GM19468 (cell line): Measurements from ENCODE around the gene ESRP2.

ENCODE experiments used
- ATAC-seq: cut with Tn5 transposase; IDR thresholded peaks from one replicate; pipeline ENCODE4 v1.9.1; 2021; ENCODE audit warnings: mild to moderate bottlenecking, moderate library complexity, moderate number of reproducible peaks; ENCODE audit not compliant: unreplicated experiment; ENCODE audit errors: extremely low read depth

Gene ESRP2

GRCh38 chr16:68227183-68227793 is 8.6 kb downstream of the ESRP2 start:
- no peak for ATAC-seq

- no peak for ATAC-seq
These were observed 9.8 kb downstream of the ESRP2 start for GRCh38 chr16:68226116-68226515.

GRCh38 chr16:68223072-68223471 is 12.9 kb downstream of the ESRP2 start:
- no peak for ATAC-seq

- no peak for ATAC-seq
These were observed 16.1 kb downstream of the ESRP2 start for GRCh38 chr16:68219725-68220351.

- ATAC-seq, result no peak
These were observed 18.4 kb downstream of the ESRP2 start for GRCh38 chr16:68217506-68217905.

- no peak for ATAC-seq
These were observed 19.7 kb downstream of the ESRP2 start for GRCh38 chr16:68216240-68216639.

GRCh38 chr16:68215302-68215701 is 20.6 kb downstream of the ESRP2 start:
- ATAC-seq, result no peak

- no peak for ATAC-seq
These were observed 21.2 kb downstream of the ESRP2 start for GRCh38 chr16:68214726-68215125.

GRCh38 chr16:68206245-68206644 is 29.7 kb downstream of the ESRP2 start:
- no peak for ATAC-seq

- ATAC-seq, result no peak
These were observed 33.8 kb downstream of the ESRP2 start for GRCh38 chr16:68202091-68202519.

GRCh38 chr16:68200088-68200783 is 35.7 kb downstream of the ESRP2 start:
- no peak for ATAC-seq

- no peak for ATAC-seq
These were observed 38.7 kb downstream of the ESRP2 start for GRCh38 chr16:68197250-68197649.

GRCh38 chr16:68194251-68194650 is 41.7 kb downstream of the ESRP2 start:
- no peak for ATAC-seq

GRCh38 chr16:68190736-68191510 is 45.0 kb downstream of the ESRP2 start:
- no peak for ATAC-seq

- no peak for ATAC-seq
These were observed 45.8 kb downstream of the ESRP2 start for GRCh38 chr16:68190081-68190480.

- ATAC-seq, result no peak
These were observed 47.8 kb downstream of the ESRP2 start for GRCh38 chr16:68188170-68188569.

GRCh38 chr16:68187505-68187904 is 48.4 kb downstream of the ESRP2 start:
- ATAC-seq, result no peak

GRCh38 chr16:68186877-68187276 is 49.0 kb downstream of the ESRP2 start:
- no peak for ATAC-seq

GRCh38 chr16:68183046-68183445 is 52.9 kb downstream of the ESRP2 start:
- ATAC-seq, result no peak

- ATAC-seq, result no peak
These were observed 56.1 kb downstream of the ESRP2 start for GRCh38 chr16:68179855-68180254.
